ENCODE results near the gene EIF4A3.

- TF ChIP-seq CTCF (IDR thresholded peaks at IDR 0.05) (no peak), POLR2A (IDR thresholded peaks at IDR 0.05) (no peak), EP300 (IDR thresholded peaks at IDR 0.05) (no peak)
Measured at GRCh38 chr17:80166446-80166845, 19.5 kb upstream of the EIF4A3 start.

All from ovary (tissue), 3 donors.